ENCODE results near the gene PCDHGC4. TPM values are rescaled to one million over a fixed set of nuclear protein-coding genes. Genes with fewer than 3 reads are reported as not detected.

PCDHGC4 gene
- total RNA-seq, 3 donors from 2014 or later (not counting 1 experiment from before 2014, with no cell fraction given): 0.31 to 0.84 (median 0.45) TPM

DNA sequence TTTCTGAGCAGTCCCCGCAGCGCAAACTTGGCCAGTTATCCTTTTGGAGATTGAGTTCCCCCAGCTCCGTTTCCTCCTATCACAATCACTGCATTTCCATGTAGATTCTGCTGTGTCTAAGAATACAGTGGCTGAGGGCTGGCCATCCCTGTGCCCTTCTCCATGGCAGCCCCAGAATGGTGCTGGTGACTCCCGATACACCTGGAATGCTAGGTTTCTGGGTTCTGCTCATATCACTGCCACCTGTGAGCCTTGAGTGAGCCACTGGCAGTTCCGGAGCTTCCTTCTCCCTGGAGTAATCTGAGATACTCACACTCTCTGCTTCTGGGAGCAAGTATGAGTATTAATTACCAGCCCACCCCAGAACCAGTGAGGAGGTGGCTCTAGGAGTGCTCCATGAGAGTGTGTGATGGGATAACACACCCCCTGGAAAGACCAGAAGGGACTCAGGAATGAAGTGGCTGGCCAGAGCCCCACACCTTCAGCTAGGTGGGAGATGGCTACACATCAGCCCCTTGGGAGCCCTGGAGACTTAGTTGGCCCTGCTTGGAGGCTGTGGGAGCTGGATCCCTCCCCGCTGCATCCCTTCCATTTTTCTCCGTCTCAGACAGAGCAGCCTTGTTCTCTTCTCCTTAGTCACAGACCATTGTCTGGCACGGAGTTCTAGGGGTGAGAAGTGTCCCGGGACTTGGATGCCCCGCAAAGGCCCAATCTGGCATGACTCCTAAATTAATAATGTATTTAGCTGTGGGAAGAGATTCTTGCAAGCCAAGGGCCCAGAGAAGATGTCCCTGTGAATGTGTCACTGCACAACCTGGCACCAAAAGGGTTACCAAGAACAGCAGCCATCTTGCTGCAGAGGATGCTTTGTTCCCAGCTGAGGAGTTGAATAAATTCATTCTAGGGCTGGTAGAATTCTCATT lies 8.9 kb downstream of the PCDHGC4 start:
- DNase-seq: no peak
- intact Hi-C loops (cut with micrococcal nuclease): no loop called here
- peaks cover 28% of the 10 kb centered on the region for H3K27me3 ChIP-seq (ENCODE audit: control insufficient read depth, insufficient read depth, low read length)
- no peak for ATAC-seq
- Mint-ChIP-seq H3K27ac (no peak overlapping the region), H3K4me1 (peaks cover 10 to 18% of the 10 kb centered on the region in 2 donors), H3K4me3 (no peak overlapping the region), H3K9me3 (no peaks in the 10 kb centered on the region), H3K36me3 (no peaks in the 10 kb centered on the region), H3K27me3 (ENCODE audit: low read depth in 2 of 2) (peaks cover 32 to 40% of the 10 kb centered on the region in 2 donors)
- no peaks in the 10 kb centered on the region for H3K9me3 ChIP-seq (ENCODE audit: control insufficient read depth, insufficient read depth, low read length)
- WGBS (ENCODE audit: insufficient coverage): 87% methylated on average over 10 of the region's 10 CpGs
- H3K36me3 ChIP-seq (ENCODE audit: control insufficient read depth, insufficient read depth, low read length): no peaks in the 10 kb centered on the region
- no peak overlapping the region for H3K4me3 ChIP-seq (ENCODE audit: low read length)
- H3K4me1 ChIP-seq (ENCODE audit: control insufficient read depth, insufficient read depth, low read length): peaks cover 17% of the 10 kb centered on the region
- no peak overlapping the region for H3K27ac ChIP-seq (ENCODE audit: low read length)
- TF ChIP-seq, protein P1, sequence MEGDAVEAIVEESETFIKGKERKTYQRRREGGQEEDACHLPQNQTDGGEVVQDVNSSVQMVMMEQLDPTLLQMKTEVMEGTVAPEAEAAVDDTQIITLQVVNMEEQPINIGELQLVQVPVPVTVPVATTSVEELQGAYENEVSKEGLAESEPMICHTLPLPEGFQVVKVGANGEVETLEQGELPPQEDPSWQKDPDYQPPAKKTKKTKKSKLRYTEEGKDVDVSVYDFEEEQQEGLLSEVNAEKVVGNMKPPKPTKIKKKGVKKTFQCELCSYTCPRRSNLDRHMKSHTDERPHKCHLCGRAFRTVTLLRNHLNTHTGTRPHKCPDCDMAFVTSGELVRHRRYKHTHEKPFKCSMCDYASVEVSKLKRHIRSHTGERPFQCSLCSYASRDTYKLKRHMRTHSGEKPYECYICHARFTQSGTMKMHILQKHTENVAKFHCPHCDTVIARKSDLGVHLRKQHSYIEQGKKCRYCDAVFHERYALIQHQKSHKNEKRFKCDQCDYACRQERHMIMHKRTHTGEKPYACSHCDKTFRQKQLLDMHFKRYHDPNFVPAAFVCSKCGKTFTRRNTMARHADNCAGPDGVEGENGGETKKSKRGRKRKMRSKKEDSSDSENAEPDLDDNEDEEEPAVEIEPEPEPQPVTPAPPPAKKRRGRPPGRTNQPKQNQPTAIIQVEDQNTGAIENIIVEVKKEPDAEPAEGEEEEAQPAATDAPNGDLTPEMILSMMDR (IDR thresholded peaks at IDR 0.05): no peak

DNA sequence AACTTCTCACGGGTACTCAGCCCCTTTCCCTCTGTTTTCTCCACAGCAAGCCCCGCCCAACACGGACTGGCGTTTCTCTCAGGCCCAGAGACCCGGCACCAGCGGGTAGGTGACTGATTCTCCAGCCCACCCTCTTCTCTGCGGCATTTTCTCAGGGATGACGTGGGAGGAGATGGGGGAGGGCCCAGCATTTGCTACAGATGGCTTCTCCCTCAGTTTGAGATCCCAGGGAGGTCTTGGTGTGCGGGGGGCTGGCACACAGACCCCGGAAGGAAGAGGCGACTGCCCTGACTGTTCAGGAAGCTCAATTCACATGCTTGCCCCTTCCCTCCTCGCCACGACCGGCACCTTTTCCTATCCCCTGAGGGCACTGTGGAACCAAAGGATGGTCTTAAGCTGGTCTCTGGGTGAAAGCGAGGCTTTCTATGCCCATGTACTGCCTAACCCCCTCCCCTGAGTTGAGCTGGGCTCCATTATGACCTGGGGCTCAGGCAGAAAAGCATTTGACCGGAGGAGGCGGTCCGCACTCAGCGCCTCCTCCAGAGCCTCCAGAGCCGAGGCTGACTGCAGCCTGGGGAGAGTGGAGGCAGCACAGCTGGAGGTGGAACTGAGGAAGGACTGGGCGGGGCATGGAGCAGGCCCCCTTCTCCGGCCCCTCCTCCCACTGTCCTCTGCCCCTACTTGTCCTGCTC lies 10.1 kb downstream of the PCDHGC4 start:
- peaks cover 32 to 33% of the 10 kb centered on the region in 2 donors for H3K27me3 Mint-ChIP-seq (ENCODE audit: low read depth in 2 of 2)
- Histone ChIP-seq H3K4me3 (ENCODE audit: low read length) (no peak overlapping the region), H3K27ac (ENCODE audit: low read length) (no peak overlapping the region), H3K4me1 (ENCODE audit: control insufficient read depth, insufficient read depth, low read length) (peaks cover 17% of the 10 kb centered on the region), H3K27me3 (ENCODE audit: control insufficient read depth, insufficient read depth, low read length) (peaks cover 24% of the 10 kb centered on the region), H3K9me3 (ENCODE audit: control insufficient read depth, insufficient read depth, low read length) (no peaks in the 10 kb centered on the region), H3K36me3 (ENCODE audit: control insufficient read depth, insufficient read depth, low read length) (no peaks in the 10 kb centered on the region)
- 49% methylated on average over 22 of the region's 22 CpGs for WGBS (ENCODE audit: insufficient coverage)
- intact Hi-C loops (cut with micrococcal nuclease): no loop called here
- TF ChIP-seq, protein P1 (IDR thresholded peaks at IDR 0.05): no peak
- DNase-seq (no peak), ATAC-seq (no peak)
- H3K4me3 Mint-ChIP-seq: no peak overlapping the region
- no peaks in the 10 kb centered on the region for H3K36me3 Mint-ChIP-seq
- H3K27ac Mint-ChIP-seq: no peak overlapping the region
- peaks cover 10 to 18% of the 10 kb centered on the region in 2 donors for H3K4me1 Mint-ChIP-seq
- no peaks in the 10 kb centered on the region for H3K9me3 Mint-ChIP-seq

DNA sequence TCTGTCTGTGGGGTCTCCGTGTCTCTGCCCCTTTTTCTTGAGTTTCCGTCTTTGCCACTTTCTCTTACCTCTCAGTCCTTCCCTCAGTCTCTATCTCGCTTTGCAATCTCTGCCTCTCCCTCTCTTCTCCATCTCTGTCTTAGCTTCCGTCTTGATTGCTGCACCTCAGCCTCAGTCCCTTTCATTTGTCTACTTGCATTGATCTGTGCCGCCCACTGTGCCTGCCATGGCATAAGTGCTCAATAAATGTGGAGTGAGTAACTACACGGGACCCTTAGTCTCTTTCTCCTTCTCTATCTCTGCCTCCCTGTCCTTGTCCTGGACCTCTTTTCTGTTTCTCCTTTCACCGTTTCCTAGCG lies 10.6 kb downstream of the PCDHGC4 start:
- Mint-ChIP-seq H3K36me3 (no peaks in the 10 kb centered on the region), H3K4me1 (peaks cover 10 to 18% of the 10 kb centered on the region in 2 donors), H3K9me3 (no peaks in the 10 kb centered on the region), H3K27ac (no peak overlapping the region), H3K4me3 (no peak overlapping the region), H3K27me3 (ENCODE audit: low read depth in 2 of 2) (peaks cover 30 to 31% of the 10 kb centered on the region in 2 donors)
- peaks cover 24% of the 10 kb centered on the region for H3K27me3 ChIP-seq (ENCODE audit: control insufficient read depth, insufficient read depth, low read length)
- no peak for DNase-seq
- intact Hi-C loops (cut with micrococcal nuclease): no loop called here
- H3K36me3 ChIP-seq (ENCODE audit: control insufficient read depth, insufficient read depth, low read length): no peaks in the 10 kb centered on the region
- no peak overlapping the region for H3K27ac ChIP-seq (ENCODE audit: low read length)
- ATAC-seq: no peak
- peaks cover 17% of the 10 kb centered on the region for H3K4me1 ChIP-seq (ENCODE audit: control insufficient read depth, insufficient read depth, low read length)
- H3K9me3 ChIP-seq (ENCODE audit: control insufficient read depth, insufficient read depth, low read length): no peaks in the 10 kb centered on the region
- no peak overlapping the region for H3K4me3 ChIP-seq (ENCODE audit: low read length)
- WGBS (ENCODE audit: insufficient coverage): 78% methylated on average over 8 of the region's 8 CpGs
- TF ChIP-seq, protein P1 (IDR thresholded peaks at IDR 0.05): no peak

Measured in natural killer cell (primary cell).